Osteocyte (in vitro differentiated cells): ENCODE results near the gene LMOD1. TPM values are rescaled to one million over a fixed set of nuclear protein-coding genes. Genes with fewer than 3 reads are reported as not detected.
A peak's percentile ranks its signal among the peaks of the same experiment; 100 is the strongest.

Experiments used
- DNase-seq: peaks from one replicate; pipeline ENCODE4 v3.0.0; 2021; ENCODE audit warnings: mixed read lengths; ENCODE audit not compliant: unreplicated experiment; ENCODE audit errors: extremely low spot score
- H3K27ac Mint-ChIP-seq: one replicate; pipeline ENCODE4 v1.8.0; 2021; ENCODE audit warnings: mild to moderate bottlenecking, mixed read lengths; ENCODE audit not compliant: unreplicated experiment
- H3K27me3 Mint-ChIP-seq: one replicate; pipeline ENCODE4 v1.8.0; 2021; ENCODE audit warnings: mixed read lengths; ENCODE audit not compliant: unreplicated experiment
- H3K36me3 Mint-ChIP-seq: one replicate; pipeline ENCODE4 v1.8.0; 2021; ENCODE audit warnings: mixed read lengths; ENCODE audit not compliant: unreplicated experiment
- H3K4me1 Mint-ChIP-seq: one replicate; pipeline ENCODE4 v1.8.0; 2021; ENCODE audit warnings: mixed read lengths; ENCODE audit not compliant: unreplicated experiment
- H3K4me3 Mint-ChIP-seq: one replicate; pipeline ENCODE4 v1.8.0; 2021; ENCODE audit warnings: mild to moderate bottlenecking, moderate library complexity, mixed read lengths; ENCODE audit not compliant: unreplicated experiment
- H3K9me3 Mint-ChIP-seq: one replicate; pipeline ENCODE4 v1.8.0; 2021; ENCODE audit warnings: mixed read lengths; ENCODE audit not compliant: unreplicated experiment
- CTCF ChIP-seq: fragments of 200-600 bp; sonication (generic); IDR thresholded peaks from 2 replicates; pipeline ENCODE4 v1.5.0; 2021; ENCODE audit warnings: antibody characterized with exemption, mild to moderate bottlenecking, moderate library complexity
- total RNA-seq: library from RNA; stranded (reverse); gene quantifications from 2 replicates; pipeline ENCODE4 v1.2.1, GENCODE V29; 2021

LMOD1 gene
- total RNA-seq, 1 donor from 2014 or later: 15.9 TPM

- peaks cover 20% of the 10 kb centered on the region for H3K4me1 Mint-ChIP-seq
- no peak for TF ChIP-seq CTCF
- no peaks in the 10 kb centered on the region for H3K9me3 Mint-ChIP-seq
- H3K27ac Mint-ChIP-seq: no peak overlapping the region
- DNase-seq: peak; percentile 74
- H3K27me3 Mint-ChIP-seq: no peaks in the 10 kb centered on the region
- no peak overlapping the region for H3K4me3 Mint-ChIP-seq
- peaks cover 21% of the 10 kb centered on the region for H3K36me3 Mint-ChIP-seq
Observed at GRCh38 chr1:201958348-201958747, 12.0 kb upstream of the LMOD1 start.

DNA sequence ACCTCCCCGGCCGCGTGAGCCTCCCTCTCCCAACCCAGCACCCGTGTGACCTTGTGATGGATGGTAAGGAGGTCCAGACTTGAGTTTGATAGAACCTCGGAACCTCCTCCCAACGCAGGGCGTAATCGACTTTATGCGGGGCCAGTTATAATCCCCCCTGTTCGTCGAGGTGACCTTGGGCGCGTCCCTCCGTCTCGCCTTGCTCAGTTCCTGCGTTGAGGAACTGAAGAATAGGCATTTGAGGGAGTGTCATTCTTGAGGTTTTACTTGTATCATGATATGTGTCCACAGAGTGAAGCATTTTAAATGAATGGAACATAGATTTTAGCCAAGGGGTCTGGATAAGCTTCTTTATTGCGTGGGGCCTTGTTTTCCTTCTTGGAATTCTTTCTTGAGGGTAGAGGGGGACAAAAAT is 9.4 kb upstream of the LMOD1 start:
- H3K27ac Mint-ChIP-seq: peak overlapping the region; percentile 98
- H3K9me3 Mint-ChIP-seq: no peaks in the 10 kb centered on the region
- TF ChIP-seq CTCF: no peak
- H3K4me3 Mint-ChIP-seq: peak overlapping the region; percentile 96
- no peaks in the 10 kb centered on the region for H3K27me3 Mint-ChIP-seq
- H3K36me3 Mint-ChIP-seq: peaks cover 14% of the 10 kb centered on the region
- peaks cover 20% of the 10 kb centered on the region for H3K4me1 Mint-ChIP-seq
- DNase-seq: no peak

- Mint-ChIP-seq H3K36me3 (peaks cover 14% of the 10 kb centered on the region), H3K27ac (peak within 1 kb of the TSS; percentile 98), H3K4me1 (peaks cover 20% of the 10 kb centered on the region), H3K4me3 (peak within 1 kb of the TSS; percentile 96), H3K27me3 (no peaks in the 10 kb centered on the region), H3K9me3 (no peaks in the 10 kb centered on the region)
- peak; percentile 99 for DNase-seq
- TF ChIP-seq CTCF: no peak
Observed at GRCh38 chr1:201955009-201955728, 8.8 kb upstream of the LMOD1 start, which contains the start of gene TIMM17A. Gene TIMM17A (plus strand): TSS chr1:201955503. CDS start chr1:201955527, 24 bp downstream.

- peak overlapping the region; percentile 98 for H3K27ac Mint-ChIP-seq
- peaks cover 14% of the 10 kb centered on the region for H3K36me3 Mint-ChIP-seq
- no peaks in the 10 kb centered on the region for H3K27me3 Mint-ChIP-seq
- H3K9me3 Mint-ChIP-seq: no peaks in the 10 kb centered on the region
- no peak for DNase-seq
- no peak for TF ChIP-seq CTCF
- H3K4me1 Mint-ChIP-seq: peaks cover 26% of the 10 kb centered on the region
- peak overlapping the region; percentile 96 for H3K4me3 Mint-ChIP-seq
Observed at GRCh38 chr1:201954263-201955008, 8.1 kb upstream of the LMOD1 start.

- no peaks in the 10 kb centered on the region for H3K27me3 Mint-ChIP-seq
- H3K36me3 Mint-ChIP-seq: no peaks in the 10 kb centered on the region
- no peak for DNase-seq
- no peak overlapping the region for H3K4me3 Mint-ChIP-seq
- H3K9me3 Mint-ChIP-seq: no peaks in the 10 kb centered on the region
- peaks cover 46% of the 10 kb centered on the region for H3K4me1 Mint-ChIP-seq
- TF ChIP-seq CTCF: no peak
- H3K27ac Mint-ChIP-seq: peak overlapping the region; percentile 72
Observed at GRCh38 chr1:201949491-201949890, 3.1 kb upstream of the LMOD1 start.
